GM19395 (cell line): ENCODE measurements around the gene CCDC89.
"Not testable (repeated sequence)": the region's sequence is repeated elsewhere in the genome, so short reads cannot be mapped to it uniquely, and the experiment has no call there.

Experiments used
- ATAC-seq: cut with Tn5 transposase; IDR thresholded peaks from one replicate; pipeline ENCODE4 v1.9.1; 2021; ENCODE audit warnings: mild to moderate bottlenecking, moderate library complexity; ENCODE audit not compliant: unreplicated experiment

The CCDC89 gene

GRCh38 chr11:85654343-85654742 lies 31.7 kb downstream of the CCDC89 start:
- not testable (repeated sequence) for ATAC-seq

GRCh38 chr11:85652786-85653447 lies 33.1 kb downstream of the CCDC89 start:
- ATAC-seq, result no peak

GRCh38 chr11:85651118-85651517 lies 34.9 kb downstream of the CCDC89 start:
- no peak for ATAC-seq

GRCh38 chr11:85647604-85648299 lies 38.2 kb downstream of the CCDC89 start, which contains the start of gene TMEM126A:
TMEM126A (plus strand) TSS chr11:85647967; CDS start chr11:85650256, 2,289 bp downstream.
- peak; percentile 100 for ATAC-seq

- ATAC-seq, result peak; percentile 12
These were observed 38.9 kb downstream of the CCDC89 start for GRCh38 chr11:85647078-85647477.

- ATAC-seq, result no peak
These were observed 42.8 kb downstream of the CCDC89 start for GRCh38 chr11:85643191-85643614.

- ATAC-seq, result no peak
These were observed 51.2 kb downstream of the CCDC89 start for GRCh38 chr11:85634747-85635146.
